H9 (cell line): Measurements from ENCODE around the gene RALGPS2. TPM values are rescaled to one million over a fixed set of nuclear protein-coding genes. Genes with fewer than 3 reads are reported as not detected.

Source experiments
- DNase-seq: peaks from one replicate; pipeline ENCODE4 v3.0.0-alpha.2; 2017
- H2AFZ ChIP-seq: one replicate; pipeline ENCODE4 v1.6.1; 2013; ENCODE audit warnings: mild to moderate bottlenecking, low read length, control low read depth, moderate library complexity
- H2AK5ac ChIP-seq: 2 replicates; pipeline ENCODE4 v1.6.1; 2013; ENCODE audit warnings: low read length, control low read depth, mixed read lengths; ENCODE audit not compliant: insufficient read length
- H2BK120ac ChIP-seq: one replicate; pipeline ENCODE4 v1.6.1; 2013; ENCODE audit warnings: low read depth, mild to moderate bottlenecking, low read length, control low read depth, inconsistent platforms; ENCODE audit not compliant: poor library complexity, severe bottlenecking
- H2BK12ac ChIP-seq: 2 replicates; pipeline ENCODE4 v1.6.1; 2013; ENCODE audit warnings: low read length, control low read depth, mixed read lengths, low read depth; ENCODE audit not compliant: insufficient read length
- H2BK15ac ChIP-seq: 2 replicates; pipeline ENCODE4 v1.6.1; 2013; ENCODE audit warnings: low read depth, low read length, control low read depth
- H2BK20ac ChIP-seq: one replicate; pipeline ENCODE4 v1.6.1; 2013; ENCODE audit warnings: low read depth, mild to moderate bottlenecking, low read length, control low read depth, inconsistent platforms; ENCODE audit not compliant: poor library complexity, severe bottlenecking
- H2BK5ac ChIP-seq: 2 replicates; pipeline ENCODE4 v1.6.1; 2013; ENCODE audit warnings: low read length, control low read depth, mixed read lengths; ENCODE audit not compliant: insufficient read length
- H3K14ac ChIP-seq: 2 replicates; pipeline ENCODE4 v1.6.1; 2013; ENCODE audit warnings: low read length, control low read depth; ENCODE audit not compliant: insufficient read depth
- H3K18ac ChIP-seq: 2 replicates; pipeline ENCODE4 v1.6.1; 2013; ENCODE audit warnings: low read depth, mild to moderate bottlenecking, mixed read lengths, low read length, control low read depth; ENCODE audit not compliant: insufficient read length
- H3K23ac ChIP-seq: 2 replicates; pipeline ENCODE4 v1.6.1; 2013; ENCODE audit warnings: low read length, control low read depth, mixed read lengths, low read depth; ENCODE audit not compliant: insufficient read length
- H3K23me2 ChIP-seq: 2 replicates; pipeline ENCODE4 v1.6.1; 2013; ENCODE audit warnings: low read depth, mild to moderate bottlenecking, mixed read lengths, low read length, control low read depth; ENCODE audit not compliant: insufficient read length, poor library complexity, severe bottlenecking
- H3K27ac ChIP-seq: 2 replicates; pipeline ENCODE4 v1.5.1; 2013; ENCODE audit warnings: low read length, control low read depth, mixed read lengths, low read depth; ENCODE audit not compliant: insufficient read length
- H3K27me3 ChIP-seq: 2 replicates; pipeline ENCODE4 v1.6.1; 2013; ENCODE audit warnings: low read length, control low read depth, inconsistent platforms; ENCODE audit not compliant: insufficient read depth
- H3K4ac ChIP-seq: 2 replicates; pipeline ENCODE4 v1.6.1; 2013; ENCODE audit warnings: low read depth, mild to moderate bottlenecking, control low read depth, inconsistent platforms, low read length, moderate library complexity
- H3K4me1 ChIP-seq: 2 replicates; pipeline ENCODE4 v1.6.1; 2013; ENCODE audit warnings: low read length, control low read depth, inconsistent platforms; ENCODE audit not compliant: insufficient read depth
- H3K4me2 ChIP-seq: 2 replicates; pipeline ENCODE4 v1.6.1; 2013; ENCODE audit warnings: low read length, control low read depth, mixed read lengths; ENCODE audit not compliant: insufficient read length, insufficient read depth
- H3K56ac ChIP-seq: 2 replicates; pipeline ENCODE4 v1.6.1; 2013; ENCODE audit warnings: low read depth, mild to moderate bottlenecking, mixed read lengths, low read length, control low read depth; ENCODE audit not compliant: insufficient read length
- H3K79me1 ChIP-seq: 2 replicates; pipeline ENCODE4 v1.6.1; 2013; ENCODE audit warnings: low read depth, mild to moderate bottlenecking, moderate library complexity, low read length, control low read depth, inconsistent platforms; ENCODE audit not compliant: insufficient read depth, poor library complexity, severe bottlenecking
- H3K79me2 ChIP-seq: 2 replicates; pipeline ENCODE4 v1.6.1; 2013; ENCODE audit warnings: low read length, control low read depth, inconsistent platforms; ENCODE audit not compliant: insufficient read depth
- H3K9ac ChIP-seq: 2 replicates; pipeline ENCODE4 v1.6.1; 2013; ENCODE audit warnings: low read length, control low read depth, mixed read lengths; ENCODE audit not compliant: insufficient read length; ENCODE audit errors: extremely low read depth
- H3K9me3 ChIP-seq: one replicate; pipeline ENCODE4 v1.6.1; 2013; ENCODE audit warnings: low read depth, low read length, inconsistent platforms; ENCODE audit not compliant: control insufficient read depth
- H3T11ph ChIP-seq: one replicate; pipeline ENCODE4 v1.6.1; 2013; ENCODE audit warnings: mild to moderate bottlenecking, low read length, control low read depth, inconsistent platforms
- H4K20me1 ChIP-seq: one replicate; pipeline ENCODE4 v1.6.1; 2013; ENCODE audit not compliant: control insufficient read depth, insufficient read length, insufficient read depth
- H4K5ac ChIP-seq: 2 replicates; pipeline ENCODE4 v1.6.1; 2013; ENCODE audit warnings: low read depth, mild to moderate bottlenecking, mixed read lengths, low read length, control low read depth; ENCODE audit not compliant: insufficient read length
- H4K8ac ChIP-seq: replicated peaks from 2 replicates; pipeline ENCODE4 v1.6.1; 2013; ENCODE audit warnings: low read length, control low read depth, mixed read lengths, low read depth; ENCODE audit not compliant: insufficient read length
- H4K91ac ChIP-seq: 2 replicates; pipeline ENCODE4 v1.6.1; 2013; ENCODE audit warnings: low read depth, mild to moderate bottlenecking, moderate library complexity, mixed read lengths, low read length, control low read depth; ENCODE audit not compliant: insufficient read length
- H3K27ac Mint-ChIP-seq, 3 experiments: 2 replicates in 2 of 3; 3 replicates in 1 of 3; pipeline ENCODE4 v1.8.0; 2020 to 2021; ENCODE audit warnings: mixed read lengths in 3 of 3, mild to moderate bottlenecking in 1 of 3, moderate library complexity in 1 of 3
- H3K27me3 Mint-ChIP-seq: 2 replicates; pipeline ENCODE4 v1.8.0; 2021; ENCODE audit warnings: low read depth, mild to moderate bottlenecking, moderate library complexity, mixed read lengths
- H3K36me3 Mint-ChIP-seq, 3 experiments: 2 replicates in 2 of 3; 3 replicates in 1 of 3; pipeline ENCODE4 v1.8.0; 2020 to 2021; ENCODE audit warnings: low read depth in 3 of 3, mixed read lengths in 3 of 3; ENCODE audit not compliant: insufficient read depth in 1 of 3
- H3K4me1 Mint-ChIP-seq, 2 experiments: 2 replicates each; pipeline ENCODE4 v1.8.0; 2020; ENCODE audit warnings: mixed read lengths in 2 of 2
- H3K4me3 Mint-ChIP-seq, 2 experiments: 2 replicates in 1 of 2; 3 replicates in 1 of 2; pipeline ENCODE4 v1.8.0; 2020 to 2021; ENCODE audit warnings: mild to moderate bottlenecking in 2 of 2, mixed read lengths in 2 of 2, moderate library complexity in 1 of 2
- H3K9me3 Mint-ChIP-seq, 2 experiments: 2 replicates in 1 of 2; 3 replicates in 1 of 2; pipeline ENCODE4 v1.8.0; 2020; ENCODE audit warnings: mild to moderate bottlenecking in 2 of 2, mixed read lengths in 2 of 2, moderate library complexity in 1 of 2
- WGBS: extraction: QIAGEN DNeasy Blood & Tissue Kit; methylation state at CpG from one replicate; pipeline ENCODE4 v1.1.7; 2013; ENCODE audit warnings: missing lambda C conversion rate, low lambda C conversion rate, mixed read lengths; ENCODE audit not compliant: insufficient read length; ENCODE audit errors: extremely low coverage; 5-methylcytosine and 5-hydroxymethylcytosine counted together
- total RNA-seq: library from RNA; stranded (reverse); gene quantifications from 2 replicates; pipeline ENCODE4 v1.2.1, GENCODE V29; 2021
- TF ChIP-seq, protein P1 (sequence below): fragments of 200-600 bp; sonication (generic); conservative IDR thresholded peaks from 3 replicates; pipeline ENCODE4 v1.8.0; 2021; ENCODE audit warnings: antibody characterized with exemption, mild to moderate bottlenecking

The RALGPS2 gene
- total RNA-seq, 1 experiment from 2014 or later = 32.6 TPM

GRCh38 chr1:178714453-178714852 is 10.6 kb upstream of the RALGPS2 start:
- no peak overlapping the region for H3K27ac Mint-ChIP-seq
- no peaks in the 10 kb centered on the region for H3K27me3 ChIP-seq
- no peak overlapping the region for H4K5ac ChIP-seq
- H3K27ac ChIP-seq = no peak overlapping the region
- no peak overlapping the region for H3K9ac ChIP-seq
- H2AK5ac ChIP-seq = no peak overlapping the region
- no peak overlapping the region for H2BK15ac ChIP-seq
- H3K14ac ChIP-seq = no peak overlapping the region
- no peak overlapping the region for H3K23ac ChIP-seq
- no peak overlapping the region for H2AFZ ChIP-seq
- peaks cover 3% of the 10 kb centered on the region in 2 experiments; a peak in 3 of 4 replicates for H3K4me1 Mint-ChIP-seq
- H3K18ac ChIP-seq = no peak overlapping the region
- H2BK120ac ChIP-seq = no peak overlapping the region
- no peak overlapping the region for H2BK12ac ChIP-seq
- no peak overlapping the region for H4K91ac ChIP-seq
- H3K9me3 ChIP-seq = no peaks in the 10 kb centered on the region
- no peaks in the 10 kb centered on the region for H4K20me1 ChIP-seq
- no peak for DNase-seq
- H3T11ph ChIP-seq = no peak overlapping the region
- H3K4me1 ChIP-seq = no peaks in the 10 kb centered on the region; the same call in 1 of the 2 replicates
- H3K23me2 ChIP-seq = no peaks in the 10 kb centered on the region
- H3K4me3 Mint-ChIP-seq = no peak overlapping the region
- no peak overlapping the region for H3K4ac ChIP-seq
- no peaks in the 10 kb centered on the region for H3K36me3 Mint-ChIP-seq
- H3K79me2 ChIP-seq = no peaks in the 10 kb centered on the region; the same call in 1 of the 2 replicates
- TF ChIP-seq, protein P1, sequence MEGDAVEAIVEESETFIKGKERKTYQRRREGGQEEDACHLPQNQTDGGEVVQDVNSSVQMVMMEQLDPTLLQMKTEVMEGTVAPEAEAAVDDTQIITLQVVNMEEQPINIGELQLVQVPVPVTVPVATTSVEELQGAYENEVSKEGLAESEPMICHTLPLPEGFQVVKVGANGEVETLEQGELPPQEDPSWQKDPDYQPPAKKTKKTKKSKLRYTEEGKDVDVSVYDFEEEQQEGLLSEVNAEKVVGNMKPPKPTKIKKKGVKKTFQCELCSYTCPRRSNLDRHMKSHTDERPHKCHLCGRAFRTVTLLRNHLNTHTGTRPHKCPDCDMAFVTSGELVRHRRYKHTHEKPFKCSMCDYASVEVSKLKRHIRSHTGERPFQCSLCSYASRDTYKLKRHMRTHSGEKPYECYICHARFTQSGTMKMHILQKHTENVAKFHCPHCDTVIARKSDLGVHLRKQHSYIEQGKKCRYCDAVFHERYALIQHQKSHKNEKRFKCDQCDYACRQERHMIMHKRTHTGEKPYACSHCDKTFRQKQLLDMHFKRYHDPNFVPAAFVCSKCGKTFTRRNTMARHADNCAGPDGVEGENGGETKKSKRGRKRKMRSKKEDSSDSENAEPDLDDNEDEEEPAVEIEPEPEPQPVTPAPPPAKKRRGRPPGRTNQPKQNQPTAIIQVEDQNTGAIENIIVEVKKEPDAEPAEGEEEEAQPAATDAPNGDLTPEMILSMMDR = no peak
- WGBS = no CpG with 5 or more reads among the region's 4 CpGs
- no peak overlapping the region for H3K4me2 ChIP-seq
- no peaks in the 10 kb centered on the region for H3K79me1 ChIP-seq
- H2BK5ac ChIP-seq = no peak overlapping the region
- H3K56ac ChIP-seq = no peak overlapping the region
- H2BK20ac ChIP-seq = no peak overlapping the region
- H3K27me3 Mint-ChIP-seq = no peaks in the 10 kb centered on the region
- H3K9me3 Mint-ChIP-seq = no peaks in the 10 kb centered on the region; a peak in 1 of 5 replicates
- no peak overlapping the region for H4K8ac ChIP-seq
